HG03103 (cell line): ENCODE data around the gene AP2A2.
"Not testable (repeated sequence)": the region's sequence is repeated elsewhere in the genome, so short reads cannot be mapped to it uniquely, and the experiment has no call there.

Source experiments
- ATAC-seq: cut with Tn5 transposase; IDR thresholded peaks from one replicate; pipeline ENCODE4 v1.9.1; 2021; ENCODE audit warnings: low read depth; ENCODE audit not compliant: unreplicated experiment

The AP2A2 gene

DNA sequence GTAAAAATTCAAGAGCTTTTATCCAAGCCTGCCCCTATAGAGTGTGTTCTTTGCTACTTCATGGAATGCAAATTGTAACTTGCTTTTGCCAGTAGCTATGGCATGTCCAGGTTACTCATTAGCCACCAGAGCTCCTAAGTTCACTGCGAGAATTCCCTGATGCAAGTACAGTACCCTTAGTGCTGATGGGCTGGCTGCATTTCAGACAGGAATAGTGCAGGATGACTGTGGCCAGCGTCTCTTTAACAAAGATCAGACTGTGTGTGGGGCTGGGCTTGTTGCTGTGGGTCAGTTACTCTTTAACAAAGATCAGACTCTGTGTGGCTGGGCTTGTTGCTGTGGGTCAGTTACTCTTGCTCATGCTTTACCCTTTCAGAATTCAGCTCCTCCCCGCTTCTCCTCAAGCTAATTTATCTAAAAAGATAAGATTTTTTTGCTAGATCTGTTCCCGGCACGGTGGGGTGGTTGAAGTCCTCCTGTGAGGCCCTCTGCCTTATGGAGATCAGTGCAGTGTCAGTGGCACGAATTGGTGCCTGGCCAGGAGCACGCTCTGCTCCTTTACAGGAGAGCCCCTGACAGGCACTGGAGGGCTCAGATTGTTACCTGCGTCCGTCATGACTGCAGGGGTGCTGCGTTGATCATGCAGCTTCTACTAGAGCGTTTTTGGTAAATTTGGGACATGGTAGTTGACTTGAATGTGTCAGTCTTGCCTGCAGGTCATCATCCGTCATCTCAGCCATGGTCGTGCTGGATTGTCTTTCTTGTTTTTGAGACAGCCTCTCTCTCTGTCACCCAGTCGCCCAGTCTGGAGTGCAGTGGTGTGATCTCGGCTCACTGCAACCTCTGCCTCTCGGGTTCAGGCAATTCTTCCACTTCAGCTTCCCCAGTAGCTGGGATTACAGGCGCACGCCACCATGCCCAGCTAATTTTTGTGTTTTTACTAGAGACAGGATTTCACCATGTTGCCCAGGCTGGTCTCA lies 27.0 kb downstream of the AP2A2 start:
- no peak for ATAC-seq

DNA sequence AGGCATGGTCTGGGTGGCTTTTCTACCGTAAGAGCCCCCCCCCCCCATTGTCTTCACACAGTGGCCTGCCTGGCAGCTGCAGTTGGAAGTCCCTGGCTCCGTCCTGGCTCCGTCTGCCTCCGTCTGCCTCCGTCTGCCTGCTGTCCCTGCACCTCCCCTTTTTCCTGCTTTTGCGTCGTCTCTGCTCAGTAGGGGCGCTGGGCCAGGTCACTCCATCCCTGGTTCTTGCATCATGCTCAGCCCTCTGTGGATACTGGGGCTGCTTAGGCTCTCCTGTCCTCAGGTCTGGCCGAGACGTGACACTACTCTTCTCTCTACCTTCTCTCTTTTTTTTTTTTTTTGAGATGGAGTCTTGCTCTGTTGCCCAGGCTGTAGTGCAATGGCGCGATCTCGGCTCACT lies 27.8 kb downstream of the AP2A2 start:
- ATAC-seq: no peak

GRCh38 chr11:954392-955153 lies 28.9 kb downstream of the AP2A2 start:
- ATAC-seq: no peak

DNA sequence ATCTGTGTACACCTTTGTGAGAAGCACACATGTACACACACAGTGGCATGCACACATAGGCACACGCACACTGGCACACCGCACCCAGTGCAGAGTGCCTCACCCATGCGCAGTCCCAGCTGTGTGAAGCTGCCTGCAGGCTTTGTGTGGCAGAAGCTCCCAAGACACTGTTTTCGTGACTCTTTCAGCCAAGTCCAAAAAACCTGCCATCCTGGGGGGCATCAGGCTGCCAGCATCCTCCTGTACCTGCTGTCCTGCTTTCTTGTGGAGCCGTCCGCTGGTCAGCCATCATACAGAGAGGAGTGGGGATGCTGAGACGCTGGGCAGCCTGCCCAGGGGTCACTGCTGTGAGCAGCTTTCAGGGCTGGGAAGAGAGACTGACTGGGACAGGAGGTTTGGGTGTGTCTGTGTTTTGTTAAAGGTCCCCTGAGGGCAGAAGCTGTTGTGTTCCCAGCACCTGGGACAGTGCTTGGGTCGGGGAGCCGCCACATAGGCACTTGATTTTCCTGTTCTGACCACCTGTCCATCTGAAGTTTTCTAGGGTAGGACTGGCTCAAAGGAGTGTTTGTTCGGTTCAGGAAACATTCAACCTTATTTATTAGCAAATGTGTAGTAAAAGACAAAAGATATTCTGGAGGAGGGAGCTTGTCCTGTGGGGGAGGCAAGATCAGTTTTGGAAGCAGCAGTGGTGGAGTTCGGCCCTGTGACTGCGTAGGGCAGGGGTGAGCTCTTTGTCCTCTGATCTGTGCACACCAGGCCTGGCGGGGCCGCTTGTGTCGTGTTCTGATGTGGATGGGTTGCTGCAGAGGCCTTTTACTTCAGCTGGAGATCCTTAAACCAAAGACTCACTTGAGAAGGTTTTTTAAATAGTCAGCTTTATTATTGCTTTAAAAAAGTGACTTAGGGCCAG lies 29.7 kb downstream of the AP2A2 start:
- ATAC-seq: no peak

- no peak for ATAC-seq
Measured at GRCh38 chr11:957212-957920, 31.7 kb downstream of the AP2A2 start.

DNA sequence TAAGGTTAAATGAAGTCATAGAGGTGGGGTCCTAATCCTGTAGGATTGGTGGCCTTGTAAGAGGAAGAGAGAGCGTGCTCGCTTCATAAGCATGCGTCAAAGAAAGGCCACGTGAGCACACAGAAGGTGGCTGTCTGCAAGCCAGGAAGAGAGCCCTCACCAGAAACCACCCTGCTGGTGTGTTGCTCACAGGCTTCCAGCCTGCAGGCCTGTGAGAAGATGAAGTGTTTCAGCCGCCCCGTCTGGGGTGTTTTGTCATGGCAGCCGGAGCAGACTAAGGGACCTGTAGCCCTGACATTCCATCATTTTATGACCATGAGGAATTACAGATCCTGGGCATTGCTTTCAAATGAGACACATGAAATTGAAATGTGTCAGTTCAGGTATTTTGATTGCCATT lies 32.4 kb downstream of the AP2A2 start:
- no peak for ATAC-seq

DNA sequence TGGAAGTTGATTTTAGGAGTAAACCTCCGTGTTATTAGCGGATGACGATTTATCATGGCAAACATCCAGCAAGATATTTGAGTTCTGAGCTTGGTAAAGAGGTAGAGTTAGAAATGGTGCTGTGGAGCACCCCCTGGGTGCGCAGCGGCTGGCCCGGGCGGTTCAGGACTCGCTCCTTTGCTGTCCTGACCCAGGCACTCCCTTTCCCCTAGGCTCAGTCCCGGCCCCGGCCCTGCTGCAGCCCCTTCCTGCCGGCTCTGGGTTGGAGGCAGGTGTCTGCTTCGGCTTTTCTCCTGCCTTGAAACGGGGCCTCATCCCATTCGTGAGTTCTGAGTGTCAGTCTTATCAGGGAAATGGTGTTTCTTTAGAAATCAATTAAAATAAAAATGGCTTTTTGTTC lies 33.4 kb downstream of the AP2A2 start:
- no peak for ATAC-seq

DNA sequence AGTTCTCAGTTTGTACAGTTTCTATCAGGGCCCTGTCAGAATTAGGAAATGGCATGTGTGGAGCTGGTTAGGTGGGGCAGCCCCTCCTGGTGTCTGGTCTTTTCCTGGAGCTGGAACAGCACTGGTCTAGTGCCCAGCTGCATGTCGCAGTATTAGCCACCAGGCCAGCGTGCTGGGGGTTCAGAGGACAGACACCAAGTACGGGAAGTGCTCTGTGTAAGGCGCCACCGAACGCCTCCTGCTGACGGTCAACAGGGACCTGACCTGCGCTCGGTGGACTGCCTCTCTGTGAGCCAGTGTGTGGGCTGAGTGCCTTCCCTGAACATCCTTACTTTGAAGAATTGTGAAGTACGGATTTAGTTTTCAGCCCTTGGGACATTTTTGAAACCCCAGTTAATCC lies 33.9 kb downstream of the AP2A2 start:
- no peak for ATAC-seq

DNA sequence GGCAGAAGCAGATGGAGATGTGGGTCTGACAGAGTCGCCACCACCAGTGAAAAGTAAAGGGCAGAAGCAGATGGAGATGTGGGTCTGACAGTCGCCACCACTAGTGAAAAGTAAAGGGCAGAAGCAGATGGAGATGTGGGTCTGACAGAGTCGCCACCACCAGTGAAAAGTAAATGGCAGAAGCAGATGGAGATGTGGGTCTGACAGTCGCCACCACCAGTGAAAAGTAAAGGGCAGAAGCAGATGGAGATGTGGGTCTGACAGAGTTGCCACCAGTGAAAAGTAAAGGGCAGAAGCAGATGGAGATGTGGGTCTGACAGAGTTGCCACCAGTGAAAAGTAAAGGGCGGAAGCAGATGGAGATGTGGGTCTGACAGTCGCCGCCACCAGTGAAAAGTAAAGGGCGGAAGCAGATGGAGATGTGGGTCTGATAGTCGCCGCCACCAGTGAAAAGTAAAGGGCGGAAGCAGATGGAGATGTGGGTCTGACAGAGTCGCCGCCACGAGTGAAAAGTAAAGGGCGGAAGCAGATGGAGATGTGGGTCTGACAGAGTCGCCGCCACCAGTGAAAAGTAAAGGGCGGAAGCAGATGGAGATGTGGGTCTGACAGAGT lies 35.7 kb downstream of the AP2A2 start:
- ATAC-seq: not testable (repeated sequence)

DNA sequence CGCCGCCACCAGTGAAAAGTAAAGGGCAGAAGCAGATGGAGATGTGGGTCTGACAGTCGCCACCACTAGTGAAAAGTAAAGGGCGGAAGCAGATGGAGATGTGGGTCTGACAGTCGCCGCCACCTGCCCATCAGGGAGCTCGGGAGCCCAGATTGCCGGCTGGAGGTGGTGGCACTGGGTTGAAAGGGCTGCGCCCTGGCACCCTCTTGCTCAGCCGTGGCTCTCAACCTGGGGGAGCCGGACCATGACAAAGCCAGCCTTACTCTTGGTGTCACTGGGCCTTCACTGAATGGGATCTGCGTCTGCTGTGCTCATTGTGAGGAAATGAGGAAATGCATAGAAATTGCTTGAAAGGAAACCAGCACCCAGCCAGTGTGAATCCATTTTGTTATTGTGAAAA lies 36.3 kb downstream of the AP2A2 start:
- no peak for ATAC-seq

- no peak for ATAC-seq
Measured at GRCh38 chr11:962688-963087, 37.0 kb downstream of the AP2A2 start.

- ATAC-seq: no peak
Measured at GRCh38 chr11:963852-964251, 38.2 kb downstream of the AP2A2 start.

DNA sequence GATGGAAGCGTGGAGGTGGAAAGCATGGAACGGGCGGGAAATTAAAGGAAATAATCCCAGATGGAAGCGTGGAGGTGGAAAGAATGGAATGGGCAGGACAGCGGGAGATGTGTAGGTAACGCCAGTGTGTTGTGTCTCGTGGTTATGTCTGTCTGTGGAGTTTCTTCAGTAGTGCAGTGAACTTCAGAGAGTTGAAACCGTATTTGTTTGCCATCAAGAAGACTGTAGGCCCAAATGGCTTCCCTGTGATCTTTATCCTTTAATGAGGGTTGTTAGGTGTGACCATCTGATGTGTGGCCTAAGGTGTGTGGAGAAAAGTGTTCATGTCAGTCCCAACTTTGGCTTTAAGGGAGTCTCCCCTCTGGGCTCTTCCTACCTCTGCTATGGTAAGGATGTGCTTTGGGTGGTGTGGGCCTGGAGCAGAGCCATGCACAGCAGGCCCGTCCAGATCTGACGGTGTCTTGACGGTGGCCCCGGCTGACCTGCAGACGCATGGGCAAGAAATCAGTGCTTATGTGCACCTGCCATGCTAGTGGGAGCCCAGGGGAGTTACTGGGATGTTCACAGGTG lies 39.6 kb downstream of the AP2A2 start:
- ATAC-seq: no peak

- ATAC-seq: no peak
Measured at GRCh38 chr11:967995-968751, 42.5 kb downstream of the AP2A2 start.

GRCh38 chr11:968822-969221 lies 43.2 kb downstream of the AP2A2 start:
- ATAC-seq: no peak

DNA sequence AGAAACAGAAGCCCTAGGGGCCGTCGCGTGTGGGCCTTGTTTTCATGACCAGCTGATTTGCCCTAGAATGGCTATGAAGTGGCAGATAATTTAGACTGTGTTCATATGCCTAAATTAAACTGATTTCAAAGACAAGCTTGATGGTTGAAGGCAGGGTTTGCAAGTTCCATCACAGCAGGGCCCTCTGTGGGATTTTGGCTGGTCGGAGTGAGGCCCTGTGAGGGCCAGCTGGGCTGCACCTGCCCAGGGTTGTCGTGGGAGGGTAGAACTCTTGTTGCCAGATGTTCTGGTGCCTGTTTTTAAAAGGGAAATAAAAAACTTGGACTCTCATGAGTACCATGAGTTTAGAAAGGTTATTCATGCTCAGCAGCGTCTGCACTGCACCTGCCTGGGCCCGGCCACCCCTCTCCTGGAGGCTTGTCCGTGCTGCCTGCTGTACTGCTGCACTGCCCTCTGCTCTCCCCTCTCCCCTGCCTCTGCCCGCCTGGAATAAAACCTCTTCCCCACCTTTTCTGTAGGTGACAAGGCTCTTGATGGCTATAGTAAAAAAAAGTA lies 44.1 kb downstream of the AP2A2 start:
- ATAC-seq: no peak

GRCh38 chr11:970319-970871 lies 44.7 kb downstream of the AP2A2 start:
- ATAC-seq: no peak

- no peak for ATAC-seq
Measured at GRCh38 chr11:971092-971690, 45.5 kb downstream of the AP2A2 start.
